ENCODE measurements around the gene MS4A18.

DNA sequence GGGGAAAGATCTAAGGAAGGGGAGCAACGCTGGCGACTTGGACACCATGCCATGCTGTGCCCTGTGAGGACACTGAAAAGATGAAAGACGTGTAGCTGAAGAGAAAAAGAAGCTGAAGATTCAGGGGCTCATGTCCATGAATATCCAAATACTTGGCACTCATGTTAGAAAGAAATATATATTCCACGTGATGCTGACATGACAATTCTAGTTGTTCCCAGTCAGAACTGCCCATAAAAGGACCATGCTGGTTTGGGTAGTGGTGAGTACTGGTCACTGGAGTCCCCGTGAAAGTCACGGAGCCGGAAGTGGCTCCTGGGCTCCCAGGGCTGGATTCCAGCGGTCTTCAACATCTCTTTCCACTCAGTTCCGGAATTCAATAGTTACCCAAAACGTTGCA, 42.0 kb downstream of the MS4A18 start:
- no peak for TF ChIP-seq CTCF (IDR thresholded peaks at IDR 0.05)
- no peak for TF ChIP-seq POLR2A (IDR thresholded peaks at IDR 0.05)
- TF ChIP-seq POLR2AphosphoS5 (IDR thresholded peaks at IDR 0.05) = no peak
- no peak for TF ChIP-seq EP300 (IDR thresholded peaks at IDR 0.05)
